GM20431 (cell line): ENCODE measurements around the gene RAB3A.
"Not testable (repeated sequence)": the region's sequence is repeated elsewhere in the genome, so short reads cannot be mapped to it uniquely, and the experiment has no call there.

Experiments
- in situ Hi-C: fragments of 300-500 bp; cut with MseI, MboI; formaldehyde crosslinking; loops from one replicate; pipeline ENCODE4 v1.15.0; 2020; ENCODE audit warnings: low sequenced_read_pairs; ENCODE audit not compliant: unreplicated experiment

RAB3A gene

GRCh38 chr19:18224525-18225354, 20.9 kb upstream of the RAB3A start:
- in situ Hi-C loops, result no loop called here

- in situ Hi-C loops, result no loop called here
These were observed 20.1 kb upstream of the RAB3A start for GRCh38 chr19:18223860-18224524.

- in situ Hi-C loops, result no loop called here
These were observed 18.2 kb upstream of the RAB3A start for GRCh38 chr19:18221815-18222725.

GRCh38 chr19:18220632-18221275, 16.9 kb upstream of the RAB3A start:
- in situ Hi-C loops, result no loop called here

GRCh38 chr19:18219911-18220631, 16.2 kb upstream of the RAB3A start:
- in situ Hi-C loops, result no loop called here

- in situ Hi-C loops, result no loop called here
These were observed 14.8 kb upstream of the RAB3A start for GRCh38 chr19:18218600-18218999.

GRCh38 chr19:18218159-18218558, 14.3 kb upstream of the RAB3A start:
- in situ Hi-C loops, result no loop called here

GRCh38 chr19:18216789-18217188, 12.9 kb upstream of the RAB3A start:
- in situ Hi-C loops, result no loop called here

GRCh38 chr19:18214779-18215433, 11.1 kb upstream of the RAB3A start:
- in situ Hi-C loops, result no loop called here

GRCh38 chr19:18211683-18212082, 7.8 kb upstream of the RAB3A start:
- in situ Hi-C loops, result no loop called here

- in situ Hi-C loops, result not testable (repeated sequence)
These were observed 6.1 kb upstream of the RAB3A start for GRCh38 chr19:18209912-18210311.

- in situ Hi-C loops, result no loop called here
These were observed 4.5 kb upstream of the RAB3A start for GRCh38 chr19:18208098-18208951.

GRCh38 chr19:18206018-18206417, 2.2 kb upstream of the RAB3A start:
- in situ Hi-C loops, result no loop called here

GRCh38 chr19:18205200-18205892, 1.5 kb upstream of the RAB3A start:
- in situ Hi-C loops, result no loop called here

- in situ Hi-C loops, result no loop called here
These were observed 755 bp upstream of the RAB3A start for GRCh38 chr19:18204394-18205199.

GRCh38 chr19:18203408-18203862, 407 bp downstream of the RAB3A start:
- in situ Hi-C loops, result no loop called here
